Lower leg skin (tissue), 4 donors: ENCODE measurements around the gene LIMD2. TPM values are rescaled to one million over a fixed set of nuclear protein-coding genes. Genes with fewer than 3 reads are reported as not detected.

ENCODE experiments used
- DNase-seq, 2 donors: peaks; one replicate each; pipeline ENCODE4 v3.0.0-alpha.2; 2019; ENCODE audit warnings: low spot score in 2 of 2
- H3K4me3 ChIP-seq: fragments of 200-600 bp; sonication (generic); 2 replicates; pipeline ENCODE4 v1.5.1; 2017; ENCODE audit warnings: mild to moderate bottlenecking, low read depth; ENCODE audit not compliant: poor library complexity, severe bottlenecking
- CTCF ChIP-seq, 3 donors: fragments of 450-650 bp; IDR thresholded peaks; one replicate each; pipeline ENCODE4 v1.5.1; 2016; ENCODE audit warnings: antibody characterized with exemption in 3 of 3, mild to moderate bottlenecking in 3 of 3, moderate library complexity in 2 of 3
- POLR2A ChIP-seq, 2 donors: fragments of 450-650 bp; IDR thresholded peaks; one replicate each; pipeline ENCODE4 v1.6.1; 2016 to 2017; ENCODE audit warnings: antibody characterized with exemption in 2 of 2, mild to moderate bottlenecking in 1 of 2, moderate library complexity in 1 of 2
- WGBS, 2 donors: methylation state at CpG; one replicate each; pipeline ENCODE4 v1.1.5; 2018; 5-methylcytosine and 5-hydroxymethylcytosine counted together
- intact Hi-C: fragments of 100-400 bp; cut with DNase I; formaldehyde crosslinking; loops from one replicate; pipeline ENCODE4 v1.15.0; 2023; ENCODE audit warnings: low total_unique reads
- total RNA-seq, 4 donors: library from RNA; depleted of rRNA; stranded (reverse); fragments of >200 nt; gene quantifications; one replicate each; pipeline ENCODE4 v1.1.0, GENCODE V29; 2016

Gene LIMD2
- total RNA-seq, 4 donors from 2014 or later: 3.3 to 9.0 (median 4.8) TPM

GRCh38 chr17:63646488-63646806 is 53.5 kb downstream of the LIMD2 start:
- intact Hi-C loops: no loop called here
- H3K4me3 ChIP-seq: no peak overlapping the region
- no peak for DNase-seq
- 83 to 95% methylated on average over 1 of the region's 1 CpG for WGBS, 2 donors
- TF ChIP-seq CTCF (IDR thresholded peaks at IDR 0.05) (no peak), POLR2A (IDR thresholded peaks at IDR 0.05) (no peak)

Other genes with a start within 250 kb of the LIMD2 start
- 10 to 100 TPM in 1 of 4 donors, 1 to 10 TPM in 3; 3.0 to 10.2 (median 7.2) TPM for gene ACE, start 223.1 kb downstream of the LIMD2 start, total RNA-seq
- gene KCNH6, start 176.8 kb downstream of the LIMD2 start, total RNA-seq: under 1 TPM in 2 of 4 donors, not detected in 2; 0.08 to 0.29 TPM
- 10 to 100 TPM; 23.8 to 33.0 (median 25.4) TPM for gene DCAF7, start 149.6 kb downstream of the LIMD2 start, total RNA-seq
- gene TACO1, start 99.2 kb downstream of the LIMD2 start, total RNA-seq: 10 to 100 TPM in 3 of 4 donors, 1 to 10 TPM in 1; 9.3 to 15.8 (median 13.4) TPM
- gene MAP3K3, start 77.7 kb downstream of the LIMD2 start, total RNA-seq: 10 to 100 TPM; 25.2 to 54.1 (median 39.6) TPM
- gene STRADA, start 41.7 kb upstream of the LIMD2 start, total RNA-seq: 10 to 100 TPM; 15.8 to 26.4 (median 19.3) TPM
- 10 to 100 TPM; 48.7 to 71.9 (median 59.5) TPM for gene CCDC47, start 73.5 kb upstream of the LIMD2 start, total RNA-seq
- 10 to 100 TPM; 59.1 to 87.4 (median 64.0) TPM for gene DDX42, start 74.0 kb upstream of the LIMD2 start, total RNA-seq
- gene PSMC5, start 127.3 kb upstream of the LIMD2 start, total RNA-seq: 100 to 1,000 TPM in 1 of 4 donors, 10 to 100 TPM in 3; 68.9 to 126 (median 88.7) TPM
- gene FTSJ3, start 127.5 kb upstream of the LIMD2 start, total RNA-seq: 10 to 100 TPM; 28.4 to 76.8 (median 47.2) TPM
- 100 to 1,000 TPM; 235 to 310 (median 272) TPM for gene SMARCD2, start 142.6 kb upstream of the LIMD2 start, total RNA-seq
- gene CSH2, start 173.6 kb upstream of the LIMD2 start, total RNA-seq: not detected
- not detected for gene GH2, start 181.8 kb upstream of the LIMD2 start, total RNA-seq
- not detected for gene CSH1, start 196.4 kb upstream of the LIMD2 start, total RNA-seq
- not detected for gene CSHL1, start 211.1 kb upstream of the LIMD2 start, total RNA-seq
- not detected for gene GH1, start 218.7 kb upstream of the LIMD2 start, total RNA-seq
- 1 to 10 TPM in 3 of 4 donors, under 1 TPM in 1; 0.72 to 5.8 (median 3.5) TPM for gene CD79B, start 232.2 kb upstream of the LIMD2 start, total RNA-seq